Activated naive CD4-positive, alpha-beta T cell treated with anti-CD3 and anti-CD28 coated beads, Interleukin-2, amount 50 U/mL, for 72 hours (primary cell): ENCODE measurements around the gene NPHS2. TPM values are rescaled to one million over a fixed set of nuclear protein-coding genes. Genes with fewer than 3 reads are reported as not detected.

Experiments
- total RNA-seq, 2 donors: library from RNA; stranded (reverse); gene quantifications; one replicate each; pipeline ENCODE4 v1.2.3, GENCODE V29; 2022

Gene NPHS2
- total RNA-seq, 2 donors from 2014 or later, result not detected

Other genes starting within 250 kb of the NPHS2 start
- 1 to 10 TPM in 1 of 2 donors, under 1 TPM in 1; 0.36 to 1.1 TPM for gene AXDND1, start 210.0 kb downstream of the NPHS2 start, total RNA-seq
- gene TDRD5, start 15.9 kb upstream of the NPHS2 start, total RNA-seq, result not detected
- gene FAM163A, start 167.3 kb upstream of the NPHS2 start, total RNA-seq, result not detected